ENCODE results near the gene USP49. TPM values are rescaled to one million over a fixed set of nuclear protein-coding genes. Genes with fewer than 3 reads are reported as not detected.

Gene USP49
- total RNA-seq, 2 experiments from 2014 or later = 1.3 TPM

- H3K27me3 Mint-ChIP-seq = no peaks in the 10 kb centered on the region
- Histone ChIP-seq H3K4me1 (ENCODE audit: insufficient read depth, low read length) (peaks cover 80% of the 10 kb centered on the region), H3K27me3 (ENCODE audit: control insufficient read depth in 1 of 2, insufficient read depth in 2 of 2, low read length in 2 of 2) (no peaks in the 10 kb centered on the region), H3K36me3 (ENCODE audit: insufficient read depth, low read length) (peaks cover 46% of the 10 kb centered on the region), H3K27ac (ENCODE audit: low read depth in 1 of 2, low read length in 2 of 2) (peak overlapping the region; percentile 64 to 68), H3K9me3 (ENCODE audit: control insufficient read depth in 1 of 2, insufficient read depth in 1 of 2, low read length in 2 of 2) (no peaks in the 10 kb centered on the region), H3K4me3 (ENCODE audit: low read length) (peak overlapping the region; percentile 96)
- intact Hi-C loops (cut with DNase I, micrococcal nuclease) = loop anchor here (5.0 kb wide), 4 partner anchors 42 to 152 kb away; partner anchors contain the start of genes TOMM6 (in 1 of the 2) and USP49 (in 1 of the 2)
- POLR2A ChIA-PET = interaction anchor here (0.6 to 9.1 kb wide), 16 partner anchors 8 to 1040 kb away, joined by 3 to 168 read pairs (median 6); partner anchors contain the start of genes BYSL, MED20, PEX6 and TAF8
- DNase-seq (peak in 6 of 14 experiments; percentile 6 to 52 (median 40)), ATAC-seq (ENCODE audit: poor library complexity) (no peak)
- peak overlapping the region; percentile 93 for H3K27ac Mint-ChIP-seq
- H3K36me3 Mint-ChIP-seq (ENCODE audit: low read depth) = peaks cover 72% of the 10 kb centered on the region
- peaks cover 82% of the 10 kb centered on the region for H3K4me1 Mint-ChIP-seq (ENCODE audit: low read depth)
- peak overlapping the region; percentile 97 for H3K4me3 Mint-ChIP-seq
- no peaks in the 10 kb centered on the region for H3K9me3 Mint-ChIP-seq
- TF ChIP-seq CTCF (IDR thresholded peaks at IDR 0.05) = no peak
- CTCF ChIA-PET = interaction anchor here (1.1 to 7.7 kb wide), 12 partner anchors 9 to 160 kb away, joined by 3 to 84 read pairs (median 4); partner anchors contain the start of genes BYSL, FRS3, MED20 and TAF8
Measured at GRCh38 chr6:41939176-41939847, 44.1 kb upstream of the USP49 start.

GRCh38 chr6:41938590-41939175, 43.5 kb upstream of the USP49 start:
- ChIA-PET POLR2A (interaction anchor here (0.6 to 9.1 kb wide), 14 partner anchors 8 to 1040 kb away, joined by 3 to 168 read pairs (median 6); partner anchors contain the start of genes BYSL, MED20, PEX6 and TAF8), CTCF (interaction anchor here (1.1 to 7.7 kb wide), 10 partner anchors 8 to 159 kb away, joined by 3 to 84 read pairs (median 4); partner anchors contain the start of genes BYSL, FRS3, MED20 and TOMM6)
- H3K36me3 ChIP-seq (ENCODE audit: insufficient read depth, low read length) = peaks cover 52% of the 10 kb centered on the region
- H3K27ac Mint-ChIP-seq = peak overlapping the region; percentile 93
- H3K4me3 ChIP-seq (ENCODE audit: low read length) = peak overlapping the region; percentile 96
- no peaks in the 10 kb centered on the region for H3K9me3 ChIP-seq (ENCODE audit: control insufficient read depth in 1 of 2, insufficient read depth in 1 of 2, low read length in 2 of 2)
- ATAC-seq (ENCODE audit: poor library complexity) (no peak), DNase-seq (peak in 2 of 14 experiments; percentile 35)
- peak overlapping the region; percentile 64 to 68 for H3K27ac ChIP-seq (ENCODE audit: low read depth in 1 of 2, low read length in 2 of 2)
- peaks cover 80% of the 10 kb centered on the region for H3K4me1 ChIP-seq (ENCODE audit: insufficient read depth, low read length)
- no peaks in the 10 kb centered on the region for H3K9me3 Mint-ChIP-seq
- intact Hi-C loops (cut with DNase I, micrococcal nuclease) = loop anchor here (5.0 kb wide), 4 partner anchors 41 to 151 kb away; partner anchors contain the start of genes TOMM6 (in 1 of the 2) and USP49 (in 1 of the 2)
- H3K27me3 Mint-ChIP-seq = no peaks in the 10 kb centered on the region
- peaks cover 75% of the 10 kb centered on the region for H3K36me3 Mint-ChIP-seq (ENCODE audit: low read depth)
- H3K4me3 Mint-ChIP-seq = peak overlapping the region; percentile 97
- H3K27me3 ChIP-seq (ENCODE audit: control insufficient read depth in 1 of 2, insufficient read depth in 2 of 2, low read length in 2 of 2) = no peaks in the 10 kb centered on the region
- peaks cover 80% of the 10 kb centered on the region for H3K4me1 Mint-ChIP-seq (ENCODE audit: low read depth)
- TF ChIP-seq CTCF (IDR thresholded peaks at IDR 0.05) = no peak

- intact Hi-C loops (cut with DNase I, micrococcal nuclease) = loop anchor here (2.0 to 5.0 kb wide), 6 partner anchors 13 to 151 kb away; partner anchors contain the start of genes TOMM6 (in 1 of the 2) and USP49 (in 1 of the 2)
- H3K4me1 Mint-ChIP-seq (ENCODE audit: low read depth) = peaks cover 79% of the 10 kb centered on the region
- H3K27me3 ChIP-seq (ENCODE audit: control insufficient read depth in 1 of 2, insufficient read depth in 2 of 2, low read length in 2 of 2) = no peaks in the 10 kb centered on the region
- H3K9me3 Mint-ChIP-seq = no peaks in the 10 kb centered on the region
- H3K9me3 ChIP-seq (ENCODE audit: control insufficient read depth in 1 of 2, insufficient read depth in 1 of 2, low read length in 2 of 2) = no peaks in the 10 kb centered on the region
- H3K4me3 Mint-ChIP-seq = peak overlapping the region; percentile 97
- ChIA-PET POLR2A (interaction anchor here (1.1 to 9.1 kb wide), 10 partner anchors 9 to 151 kb away, joined by 3 to 168 read pairs (median 10); partner anchors contain the start of genes BYSL, MED20, TAF8 and TOMM6), CTCF (interaction anchor here (1.1 to 7.7 kb wide), 6 partner anchors 7 to 166 kb away, joined by 3 to 84 read pairs (median 9); partner anchors contain the start of genes BYSL, FRS3, MED20 and TOMM6)
- peaks cover 57% of the 10 kb centered on the region for H3K36me3 ChIP-seq (ENCODE audit: insufficient read depth, low read length)
- H3K36me3 Mint-ChIP-seq (ENCODE audit: low read depth) = peaks cover 77% of the 10 kb centered on the region
- TF ChIP-seq CTCF (IDR thresholded peaks at IDR 0.05) = no peak
- ATAC-seq (ENCODE audit: poor library complexity) (peak; percentile 52), DNase-seq (peak; percentile 30 to 85 (median 59))
- H3K27me3 Mint-ChIP-seq = no peaks in the 10 kb centered on the region
- H3K27ac Mint-ChIP-seq = peak overlapping the region; percentile 93
- peaks cover 80% of the 10 kb centered on the region for H3K4me1 ChIP-seq (ENCODE audit: insufficient read depth, low read length)
- peak overlapping the region; percentile 64 to 68 for H3K27ac ChIP-seq (ENCODE audit: low read depth in 1 of 2, low read length in 2 of 2)
- peak overlapping the region; percentile 96 for H3K4me3 ChIP-seq (ENCODE audit: low read length)
Measured at GRCh38 chr6:41937861-41938574, 42.8 kb upstream of the USP49 start.

Measured in CD4-positive, alpha-beta T cell (primary cell).